GM12874 (cell line): ENCODE results near the gene SLC7A10.
A peak's percentile ranks its signal among the peaks of the same experiment; 100 is the strongest.

Experiments used
- CTCF ChIP-seq: IDR thresholded peaks from 2 replicates; pipeline ENCODE4 v1.5.1; 2011; ENCODE audit warnings: low read depth, mild to moderate bottlenecking, control low read depth, low read length, moderate library complexity; ENCODE audit not compliant: insufficient read depth

SLC7A10 gene

GRCh38 chr19:33219261-33219815 lies 6.3 kb downstream of the SLC7A10 start:
- TF ChIP-seq CTCF = 0 out of 2 replicates have a peak, but pooled peaks have one; percentile 10

- no peak for TF ChIP-seq CTCF
These were observed 7.8 kb downstream of the SLC7A10 start for GRCh38 chr19:33217881-33218280.

GRCh38 chr19:33216198-33216830 lies 9.3 kb downstream of the SLC7A10 start:
- 0 out of 2 replicates have a peak, but pooled peaks have one; percentile 12 for TF ChIP-seq CTCF

GRCh38 chr19:33215438-33216197 lies 10.0 kb downstream of the SLC7A10 start:
- no peak for TF ChIP-seq CTCF

GRCh38 chr19:33214596-33214995 lies 11.1 kb downstream of the SLC7A10 start:
- TF ChIP-seq CTCF = no peak

GRCh38 chr19:33212436-33213172 lies 13.0 kb downstream of the SLC7A10 start:
- no peak for TF ChIP-seq CTCF
